ENCODE data around the gene RUBCN.

RUBCN gene

GRCh38 chr3:197736491-197737318 is at the start of gene RUBCN:
RUBCN (minus strand) TSS chr3:197736904; CDS start chr3:197736719, 185 bp downstream.
- DNase-seq, result peak; percentile 98

GRCh38 chr3:197784019-197784585 is 47.4 kb upstream of the RUBCN start:
- no peak for DNase-seq

- no peak for DNase-seq
Observed at GRCh38 chr3:197782230-197782629, 45.5 kb upstream of the RUBCN start.

- DNase-seq, result no peak
Observed at GRCh38 chr3:197775317-197775716, 38.6 kb upstream of the RUBCN start.

GRCh38 chr3:197761784-197762183 is 25.1 kb upstream of the RUBCN start:
- no peak for DNase-seq

- DNase-seq, result no peak
Observed at GRCh38 chr3:197758512-197758911, 21.8 kb upstream of the RUBCN start.

GRCh38 chr3:197756704-197757103 is 20.0 kb upstream of the RUBCN start:
- DNase-seq, result no peak

- DNase-seq, result no peak
Observed at GRCh38 chr3:197753263-197753662, 16.6 kb upstream of the RUBCN start.

- DNase-seq, result no peak
Observed at GRCh38 chr3:197752107-197752506, 15.4 kb upstream of the RUBCN start.

- DNase-seq, result peak; percentile 61
Observed at GRCh38 chr3:197750858-197751737, 14.4 kb upstream of the RUBCN start.

- DNase-seq, result peak; percentile 85
Observed at GRCh38 chr3:197750396-197750831, 13.7 kb upstream of the RUBCN start.

GRCh38 chr3:197749601-197750395 is 13.1 kb upstream of the RUBCN start, which contains the start of gene FYTTD1:
FYTTD1 (plus strand) TSS chr3:197749883; CDS start chr3:197749972, 89 bp downstream.
- peak; percentile 96 for DNase-seq

GRCh38 chr3:197749315-197749600 is 12.6 kb upstream of the RUBCN start:
- DNase-seq, result peak; percentile 80

GRCh38 chr3:197748597-197749314 is 12.1 kb upstream of the RUBCN start:
- no peak for DNase-seq

- DNase-seq, result peak; percentile 94
Observed at GRCh38 chr3:197746801-197747237, 10.1 kb upstream of the RUBCN start.

GRCh38 chr3:197746209-197746608 is 9.5 kb upstream of the RUBCN start:
- no peak for DNase-seq

GRCh38 chr3:197742787-197743186 is 6.1 kb upstream of the RUBCN start:
- DNase-seq, result no peak

GRCh38 chr3:197737749-197738462 is 1.2 kb upstream of the RUBCN start:
- no peak for DNase-seq

- no peak for DNase-seq
Observed at GRCh38 chr3:197737319-197737649, 580 bp upstream of the RUBCN start.

GRCh38 chr3:197736010-197736490 is 654 bp downstream of the RUBCN start:
- DNase-seq, result peak; percentile 86

- peak; percentile 84 for DNase-seq
Observed at GRCh38 chr3:197734667-197735318, 1.9 kb downstream of the RUBCN start.

All from RPMI8226 (cell line).